Thyroid gland (tissue), 4 donors: ENCODE data around the gene SNRNP27. TPM values are rescaled to one million over a fixed set of nuclear protein-coding genes. Genes with fewer than 3 reads are reported as not detected.
A peak's percentile ranks its signal among the peaks of the same experiment; 100 is the strongest.

Experiments used
- DNase-seq, 2 donors: peaks; one replicate each; pipeline ENCODE4 v3.0.0-alpha.2; 2019
- H3K27ac ChIP-seq, 3 donors: fragments of 200-600 bp; sonication (generic); 1 replicate in 2 of 3; 2 replicates in 1 of 3; pipeline ENCODE4 v1.5.1; 2016 to 2019; ENCODE audit warnings: mild to moderate bottlenecking in 1 of 3, moderate library complexity in 1 of 3
- H3K27me3 ChIP-seq: fragments of 200-600 bp; sonication (generic); one replicate; pipeline ENCODE4 v1.5.1; 2019
- H3K36me3 ChIP-seq, 2 donors: fragments of 200-600 bp; sonication (generic); one replicate each; pipeline ENCODE4 v1.5.1; 2016 to 2019
- H3K4me1 ChIP-seq, 2 donors: fragments of 200-600 bp; sonication (generic); one replicate each; pipeline ENCODE4 v1.5.1; 2017 to 2019
- H3K4me3 ChIP-seq, 3 donors: fragments of 200-600 bp; sonication (generic); replicated peaks in 1 of 3; 1 replicate in 2 of 3; 2 replicates in 1 of 3; pipeline ENCODE4 v1.5.1; 2016; ENCODE audit warnings: mild to moderate bottlenecking in 1 of 3
- H3K9me3 ChIP-seq: fragments of 200-600 bp; sonication (generic); one replicate; pipeline ENCODE4 v1.5.1; 2017
- POLR2A ChIP-seq, 2 donors: fragments of 450-650 bp; IDR thresholded peaks; one replicate each; pipeline ENCODE4 v1.6.1; 2017; ENCODE audit warnings: antibody characterized with exemption in 2 of 2, mild to moderate bottlenecking in 2 of 2, moderate library complexity in 1 of 2
- WGBS, 2 donors: methylation state at CpG; one replicate each; pipeline ENCODE4 v1.1.5; 2017; 5-methylcytosine and 5-hydroxymethylcytosine counted together
- intact Hi-C: fragments of 100-400 bp; cut with DNase I; formaldehyde crosslinking; loops from one replicate; pipeline ENCODE4 v1.15.1; 2023
- total RNA-seq, 4 donors: library from RNA; depleted of rRNA; stranded (reverse); fragments of >200 nt; gene quantifications; one replicate each; pipeline ENCODE4 v1.2.3, GENCODE V29; 2016
- TF ChIP-seq, protein P1 (sequence below), 6 experiments: fragments of 200-600 bp in 3 of 6; fragments of 450-650 bp in 3 of 6; sonication (generic) in 3 of 6; IDR thresholded peaks; one replicate each; pipeline ENCODE4 v1.5.1; 2016 to 2019; ENCODE audit warnings: antibody characterized with exemption in 6 of 6, mild to moderate bottlenecking in 2 of 6, inconsistent platforms in 1 of 6, moderate library complexity in 1 of 6

Gene SNRNP27, protein sequence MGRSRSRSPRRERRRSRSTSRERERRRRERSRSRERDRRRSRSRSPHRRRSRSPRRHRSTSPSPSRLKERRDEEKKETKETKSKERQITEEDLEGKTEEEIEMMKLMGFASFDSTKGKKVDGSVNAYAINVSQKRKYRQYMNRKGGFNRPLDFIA
- 100 to 1,000 TPM in 1 of 4 donors, 10 to 100 TPM in 3; 47.5 to 111 (median 66.3) TPM for total RNA-seq

DNA sequence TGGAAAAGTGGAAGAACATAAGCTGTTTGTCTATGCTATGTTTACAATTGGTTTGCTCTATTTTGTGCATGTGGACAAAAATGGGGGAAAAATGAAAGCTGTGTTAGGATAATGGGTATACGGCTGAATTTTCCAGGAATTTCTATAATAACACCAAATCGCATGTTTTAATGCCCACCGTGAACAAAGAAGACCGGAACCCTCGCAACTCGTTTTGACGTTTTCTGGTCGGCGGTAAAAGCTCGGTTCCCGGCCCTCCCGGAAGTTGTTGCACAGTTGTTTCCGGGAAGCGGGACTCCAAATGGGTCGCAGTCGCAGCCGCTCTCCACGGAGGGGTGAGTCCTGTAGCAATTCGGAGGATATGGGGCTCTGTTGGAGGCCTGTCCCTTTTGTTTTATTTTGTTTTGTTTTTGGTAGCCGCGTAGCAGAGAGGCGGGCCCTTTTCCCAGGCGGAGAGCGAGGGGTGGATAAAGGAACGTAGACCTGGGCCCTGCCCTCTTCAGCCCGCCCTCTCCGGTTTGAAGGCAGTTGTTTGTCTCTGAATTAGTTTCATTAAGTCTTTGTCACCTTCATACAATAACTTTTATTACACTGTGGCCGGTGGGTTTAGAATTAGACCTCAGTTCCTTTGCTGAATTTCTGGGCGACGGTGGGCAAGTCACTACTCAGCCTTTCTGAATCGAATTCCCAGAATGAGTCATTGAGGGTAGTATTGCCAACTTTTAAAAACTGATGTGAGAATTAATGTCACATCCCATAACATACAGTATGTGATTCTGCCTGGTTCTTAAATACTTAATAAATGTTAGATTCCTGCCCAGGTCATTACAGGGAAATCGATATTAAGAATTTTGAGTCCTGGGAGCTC, at the start of gene SNRNP27:
Gene SNRNP27, plus strand, starts transcription at position 273 of the 868 bp plus-strand sequence. Its CDS starts 29 bp downstream, at position 302.
- Histone ChIP-seq H3K27ac (peak within 1 kb of the TSS; percentile 39 to 78 (median 56)), H3K9me3 (no peaks in the 10 kb centered on the region), H3K4me3 (peak within 1 kb of the TSS; percentile 16 to 99 (median 64)), H3K4me1 (peaks cover 6 to 11% of the 10 kb centered on the region in 2 donors), H3K27me3 (no peaks in the 10 kb centered on the region), H3K36me3 (peaks cover 13 to 20% of the 10 kb centered on the region in 2 donors)
- DNase-seq: peak; percentile 73 to 76
- TF ChIP-seq, protein P1, sequence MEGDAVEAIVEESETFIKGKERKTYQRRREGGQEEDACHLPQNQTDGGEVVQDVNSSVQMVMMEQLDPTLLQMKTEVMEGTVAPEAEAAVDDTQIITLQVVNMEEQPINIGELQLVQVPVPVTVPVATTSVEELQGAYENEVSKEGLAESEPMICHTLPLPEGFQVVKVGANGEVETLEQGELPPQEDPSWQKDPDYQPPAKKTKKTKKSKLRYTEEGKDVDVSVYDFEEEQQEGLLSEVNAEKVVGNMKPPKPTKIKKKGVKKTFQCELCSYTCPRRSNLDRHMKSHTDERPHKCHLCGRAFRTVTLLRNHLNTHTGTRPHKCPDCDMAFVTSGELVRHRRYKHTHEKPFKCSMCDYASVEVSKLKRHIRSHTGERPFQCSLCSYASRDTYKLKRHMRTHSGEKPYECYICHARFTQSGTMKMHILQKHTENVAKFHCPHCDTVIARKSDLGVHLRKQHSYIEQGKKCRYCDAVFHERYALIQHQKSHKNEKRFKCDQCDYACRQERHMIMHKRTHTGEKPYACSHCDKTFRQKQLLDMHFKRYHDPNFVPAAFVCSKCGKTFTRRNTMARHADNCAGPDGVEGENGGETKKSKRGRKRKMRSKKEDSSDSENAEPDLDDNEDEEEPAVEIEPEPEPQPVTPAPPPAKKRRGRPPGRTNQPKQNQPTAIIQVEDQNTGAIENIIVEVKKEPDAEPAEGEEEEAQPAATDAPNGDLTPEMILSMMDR (IDR thresholded peaks at IDR 0.05): peak in 1 of 6 experiments; percentile 10
- peak in 1 of 2 donors; percentile 45 for TF ChIP-seq POLR2A (IDR thresholded peaks at IDR 0.05)
- WGBS, 2 donors: 0 to 1% methylated on average over 32 of the region's 32 CpGs
- intact Hi-C loops: no loop called here

DNA sequence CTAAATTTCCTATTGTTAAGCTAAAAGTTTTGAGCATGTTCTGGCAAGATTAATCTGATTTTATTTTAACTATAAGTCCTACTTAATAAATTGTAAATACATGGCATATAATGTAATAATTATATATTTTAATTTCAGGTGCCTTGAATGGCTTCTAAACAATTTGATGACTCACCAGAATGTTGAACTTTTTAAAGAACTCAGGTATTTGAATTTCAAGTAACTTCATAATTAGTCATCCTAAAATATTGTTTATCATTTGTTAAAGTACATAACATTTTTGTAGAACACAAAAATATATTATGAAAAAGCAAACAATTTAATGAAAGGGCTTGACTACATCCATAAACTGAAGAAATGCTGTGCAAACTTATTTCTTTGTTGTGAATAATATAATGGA, 49.8 kb upstream of the SNRNP27 start:
- H3K27ac ChIP-seq: no peak overlapping the region
- intact Hi-C loops: no loop called here
- no peak for TF ChIP-seq POLR2A (IDR thresholded peaks at IDR 0.05)
- TF ChIP-seq, protein P1 (IDR thresholded peaks at IDR 0.05): no peak
- no peak overlapping the region for H3K4me3 ChIP-seq
- no peaks in the 10 kb centered on the region for H3K9me3 ChIP-seq
- peaks cover 12 to 13% of the 10 kb centered on the region in 2 donors for H3K36me3 ChIP-seq
- H3K27me3 ChIP-seq: no peaks in the 10 kb centered on the region
- no peak for DNase-seq
- H3K4me1 ChIP-seq: no peaks in the 10 kb centered on the region

DNA sequence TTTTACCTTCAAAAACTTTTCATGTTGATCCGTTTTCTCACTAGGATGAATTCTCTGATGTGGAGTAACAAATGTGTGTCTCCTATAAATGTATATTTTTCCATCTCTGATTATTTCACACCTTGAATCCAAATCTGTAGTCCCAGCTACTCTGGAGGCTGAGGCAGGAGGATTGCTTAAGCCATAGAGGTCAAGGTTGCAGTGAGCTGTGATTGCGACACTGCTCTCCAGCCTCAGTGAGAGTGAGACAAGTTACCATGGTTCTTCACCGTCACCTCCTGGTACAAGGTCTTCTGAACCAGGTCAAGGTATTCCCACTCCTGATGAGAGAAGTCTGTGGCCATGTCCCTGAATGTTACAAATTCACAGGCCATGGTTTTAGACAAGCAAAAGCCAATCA, 49.2 kb upstream of the SNRNP27 start:
- Histone ChIP-seq H3K27me3 (no peaks in the 10 kb centered on the region), H3K9me3 (no peaks in the 10 kb centered on the region), H3K4me1 (no peaks in the 10 kb centered on the region), H3K4me3 (no peak overlapping the region), H3K36me3 (peaks cover 12 to 13% of the 10 kb centered on the region in 2 donors), H3K27ac (no peak overlapping the region)
- TF ChIP-seq, protein P1 (IDR thresholded peaks at IDR 0.05): no peak
- no peak for TF ChIP-seq POLR2A (IDR thresholded peaks at IDR 0.05)
- DNase-seq: no peak
- WGBS, 2 donors: 95 to 97% methylated on average over 3 of the region's 3 CpGs
- intact Hi-C loops: no loop called here

DNA sequence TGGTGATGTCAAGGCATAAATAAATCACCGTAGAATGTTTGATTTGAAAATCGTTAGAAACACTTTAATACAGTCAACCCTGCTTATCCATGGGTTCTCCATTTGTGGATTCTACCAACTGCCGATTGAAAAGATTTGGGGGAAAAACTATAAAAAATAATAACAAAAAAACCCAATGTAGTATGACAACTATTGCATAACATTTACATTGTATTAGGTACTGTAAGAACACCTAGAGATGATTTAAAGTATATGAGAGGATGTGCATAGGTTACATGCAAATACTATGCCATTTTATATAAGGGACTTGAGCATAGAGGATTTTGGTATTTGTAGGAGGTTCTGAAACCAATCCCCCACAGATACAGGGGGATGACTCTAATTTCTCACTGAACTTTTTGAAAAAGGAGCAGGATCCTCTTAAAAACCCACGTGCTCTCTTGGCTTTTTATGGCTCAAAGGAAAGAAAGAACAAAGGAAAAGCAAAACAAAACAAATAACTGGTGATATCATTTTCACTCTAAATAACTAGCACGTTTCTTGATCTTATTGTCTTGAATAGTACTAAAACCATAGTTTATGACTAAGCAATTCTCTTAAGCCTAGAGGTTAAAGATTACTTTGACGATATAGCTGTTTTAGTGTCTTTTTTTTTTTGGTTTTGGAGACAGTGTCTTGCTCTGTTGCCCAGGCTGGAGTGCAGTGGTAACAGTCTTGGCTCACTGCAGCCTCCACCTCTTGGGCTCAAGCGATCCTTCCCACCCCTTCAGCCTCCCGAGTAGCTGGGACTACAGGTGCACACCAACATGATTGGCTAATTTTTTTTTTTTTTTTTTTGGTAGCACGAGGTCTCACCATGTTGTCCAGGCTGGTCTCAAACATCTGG, 47.3 kb upstream of the SNRNP27 start:
- 93% methylated on average over 9 of the region's 9 CpGs for WGBS, 2 donors
- DNase-seq: no peak
- H3K4me3 ChIP-seq: no peak overlapping the region
- no peaks in the 10 kb centered on the region for H3K4me1 ChIP-seq
- intact Hi-C loops: no loop called here
- TF ChIP-seq, protein P1 (IDR thresholded peaks at IDR 0.05): no peak
- no peak for TF ChIP-seq POLR2A (IDR thresholded peaks at IDR 0.05)
- no peak overlapping the region for H3K27ac ChIP-seq
- no peaks in the 10 kb centered on the region for H3K9me3 ChIP-seq
- H3K36me3 ChIP-seq: peaks cover 13 to 16% of the 10 kb centered on the region in 2 donors
- H3K27me3 ChIP-seq: no peaks in the 10 kb centered on the region
